Vagina (tissue), 2 donors: ENCODE results near the gene FFAR1.

Source experiments
- CTCF ChIP-seq, 3 experiments: fragments of 450-650 bp in 2 of 3; fragments of 200-600 bp in 1 of 3; sonication (generic) in 1 of 3; IDR thresholded peaks; one replicate each; pipeline ENCODE4 v1.5.1; 2017 to 2019; ENCODE audit warnings: antibody characterized with exemption in 3 of 3, mild to moderate bottlenecking in 2 of 3, moderate library complexity in 2 of 3
- POLR2A ChIP-seq, 2 donors: fragments of 450-650 bp; IDR thresholded peaks; one replicate each; pipeline ENCODE4 v1.6.1; 2017; ENCODE audit warnings: antibody characterized with exemption in 2 of 2, mild to moderate bottlenecking in 2 of 2, moderate library complexity in 2 of 2
- POLR2AphosphoS5 ChIP-seq, 2 donors: sonication (generic); formaldehyde crosslinking; IDR thresholded peaks; one replicate each; pipeline ENCODE4 v1.9.0; 2017; ENCODE audit warnings: antibody characterized with exemption in 2 of 2, mild to moderate bottlenecking in 2 of 2, low read depth in 1 of 2; ENCODE audit not compliant: insufficient read depth in 1 of 2

- no peak for TF ChIP-seq CTCF (IDR thresholded peaks at IDR 0.05)
- TF ChIP-seq POLR2A (IDR thresholded peaks at IDR 0.05) = no peak
- TF ChIP-seq POLR2AphosphoS5 (IDR thresholded peaks at IDR 0.05; ENCODE audit: insufficient read depth in 1 of 2, low read depth in 1 of 2) = no peak
Measured at GRCh38 chr19:35334144-35334753, 13.5 kb upstream of the FFAR1 start.
